GM12878 (cell line): ENCODE measurements around the gene TBX22. TPM values are rescaled to one million over a fixed set of nuclear protein-coding genes. Genes with fewer than 3 reads are reported as not detected.

ENCODE experiments used
- ATAC-seq: fragments of 200-7000 bp; cut with Tn5 transposase; 3 replicates; pipeline ENCODE4 v1.9.1; 2020; ENCODE audit warnings: mild to moderate bottlenecking, moderate library complexity
- BruUV-seq: library from RNA; stranded (reverse); fragments of 400-500 nt; replicated peaks from 2 replicates; lab custom pipeline; 2021; lab: Mats Ljungman, UMichigan
- CTCF ChIA-PET: fragments of 300-600 bp; sonication (Branson Sonifier 250); formaldehyde crosslinking; extraction: SDS; loops from one replicate; lab custom pipeline; 2021; ENCODE audit warnings: inconsistent platforms; lab: Yijun Ruan, JAX
- POLR2A ChIA-PET: fragments of 350-600 bp; formaldehyde crosslinking; extraction: SDS; loops from one replicate; lab custom pipeline; 2021; ENCODE audit warnings: inconsistent platforms; lab: Charles Lee
- RAD21 ChIA-PET: fragments of 300-600 bp; sonication (Branson Sonifier 250); formaldehyde crosslinking; loops from one replicate; lab custom pipeline; 2023; ENCODE audit warnings: antibody characterized with exemption; ENCODE audit not compliant: unreplicated experiment; lab: Charles Lee
- SMC1A ChIA-PET: fragments of 300-600 bp; sonication (Branson Sonifier 250); formaldehyde crosslinking; loops from one replicate; lab custom pipeline; 2023; ENCODE audit not compliant: unreplicated experiment, uncharacterized antibody; lab: Charles Lee
- DNase-seq: peaks from one replicate; pipeline ENCODE4 v3.0.0-alpha.2; 2011; ENCODE audit warnings: low read depth, low spot score
- FAIRE-seq: peaks from 3 replicates; lab custom pipeline; 2011; peaks lifted over from hg19 to GRCh38; lab: Jason Lieb, UNC
- H2AFZ ChIP-seq: 2 replicates; pipeline ENCODE4 v1.6.0; 2011; ENCODE audit warnings: low read depth, low read length, control low read depth; ENCODE audit not compliant: control insufficient read depth
- H3K27ac ChIP-seq: 2 replicates; pipeline ENCODE4 v1.5.1; 2011; ENCODE audit warnings: control low read depth; ENCODE audit not compliant: control insufficient read depth, insufficient read depth
- H3K27me3 ChIP-seq, 2 experiments: replicated peaks in 1 of 2; 2 replicates each; pipeline versions ENCODE4 v1.6.0 to v1.6.1; 2011; ENCODE audit warnings: low read length in 1 of 2; ENCODE audit not compliant: control insufficient read depth in 2 of 2, insufficient read depth in 2 of 2
- H3K36me3 ChIP-seq, 2 experiments: 2 replicates each; pipeline ENCODE4 v1.5.1; 2011; ENCODE audit warnings: low read length in 1 of 2; ENCODE audit not compliant: control insufficient read depth in 2 of 2, insufficient read depth in 2 of 2
- H3K4me1 ChIP-seq: 2 replicates; pipeline ENCODE4 v1.6.1; 2011; ENCODE audit warnings: mild to moderate bottlenecking, low read length, moderate library complexity, mixed read lengths; ENCODE audit not compliant: control insufficient read depth, insufficient read depth
- H3K4me2 ChIP-seq: 2 replicates; pipeline ENCODE4 v1.6.0; 2011; ENCODE audit warnings: control low read depth; ENCODE audit not compliant: control insufficient read depth, insufficient read depth
- H3K4me3 ChIP-seq: fragments of 200-600 bp; sonication (generic); 2 replicates; pipeline ENCODE4 v1.5.1; 2016
- H3K79me2 ChIP-seq: 2 replicates; pipeline ENCODE4 v1.6.0; 2011; ENCODE audit warnings: low read length; ENCODE audit not compliant: control insufficient read depth, insufficient read depth
- H3K9ac ChIP-seq: 2 replicates; pipeline ENCODE4 v1.8.0; 2011; ENCODE audit warnings: low read length, control low read depth, mixed read lengths; ENCODE audit not compliant: control insufficient read depth, insufficient read depth
- H3K9me3 ChIP-seq: replicated peaks from 3 replicates; pipeline ENCODE4 v1.5.1; 2011; ENCODE audit warnings: mild to moderate bottlenecking, low read length; ENCODE audit not compliant: control insufficient read depth, insufficient read depth
- H4K20me1 ChIP-seq: 2 replicates; pipeline ENCODE4 v1.6.0; 2011; ENCODE audit not compliant: control insufficient read depth, insufficient read depth
- BCLAF1 ChIP-seq: fragments of 450-650 bp; IDR thresholded peaks from 2 replicates; pipeline ENCODE4 v1.6.1; 2017; ENCODE audit warnings: antibody characterized with exemption, mild to moderate bottlenecking, moderate library complexity
- EED ChIP-seq: sonication (generic); IDR thresholded peaks from 2 replicates; pipeline ENCODE4 v1.6.1; 2016; ENCODE audit warnings: antibody characterized with exemption, low read depth
- EGR1 ChIP-seq, 2 experiments: IDR thresholded peaks; 1 replicate in 1 of 2; 2 replicates in 1 of 2; pipeline ENCODE4 v1.6.1; 2011 to 2012; ENCODE audit warnings: low read depth in 2 of 2, low read length in 2 of 2, borderline replicate concordance in 1 of 2, mild to moderate bottlenecking in 1 of 2, moderate library complexity in 1 of 2
- ESRRA ChIP-seq: IDR thresholded peaks from 2 replicates; pipeline ENCODE4 v1.6.1; 2012; ENCODE audit warnings: mild to moderate bottlenecking, low read length, improper control_type of control experiment
- IRF5 ChIP-seq: fragments of 450-650 bp; IDR thresholded peaks from 2 replicates; pipeline ENCODE4 v1.6.1; 2017; ENCODE audit warnings: borderline replicate concordance
- MAX ChIP-seq: IDR thresholded peaks from 2 replicates; pipeline ENCODE4 v1.6.1; 2012; ENCODE audit warnings: low read depth, low read length, improper control_type of control experiment
- MEF2B ChIP-seq: fragments of 450-650 bp; IDR thresholded peaks from 2 replicates; pipeline ENCODE4 v1.6.1; 2018; ENCODE audit warnings: mild to moderate bottlenecking, moderate library complexity; ENCODE audit not compliant: partially characterized antibody, poor library complexity, severe bottlenecking
- RB1 ChIP-seq: fragments of 450-650 bp; formaldehyde crosslinking; IDR thresholded peaks from 2 replicates; pipeline ENCODE4 v1.6.1; 2017; ENCODE audit warnings: mild to moderate bottlenecking, borderline replicate concordance
- SIN3A ChIP-seq: IDR thresholded peaks from 2 replicates; pipeline ENCODE4 v1.6.1; 2012; ENCODE audit warnings: low read depth, low read length, improper control_type of control experiment
- SMC3 ChIP-seq: IDR thresholded peaks from 2 replicates; pipeline ENCODE4 v1.6.1; 2011; ENCODE audit warnings: low read length, improper control_type of control experiment, borderline replicate concordance
- ZSCAN29 ChIP-seq: fragments of 450-650 bp; IDR thresholded peaks from 2 replicates; pipeline ENCODE4 v1.6.1; 2017; ENCODE audit warnings: mild to moderate bottlenecking, moderate library complexity
- WGBS: methylation state at CpG from one replicate; pipeline ENCODE4 v1.1.6; 2016; ENCODE audit warnings: low lambda C conversion rate; ENCODE audit not compliant: insufficient replicate concordance, insufficient coverage; ENCODE audit errors: missing lambda C conversion rate; 5-methylcytosine and 5-hydroxymethylcytosine counted together
- in situ Hi-C: fragments of 300-500 bp; cut with MboI; formaldehyde crosslinking; loops from 9 replicates; pipeline ENCODE4 v1.14.3; 2018; ENCODE audit warnings: mixed read lengths
- intact Hi-C: fragments of 100-400 bp; cut with micrococcal nuclease; formaldehyde crosslinking; loops from one replicate; pipeline ENCODE4 v1.14.2; 2022; ENCODE audit not compliant: unreplicated experiment
- polyA plus RNA-seq, 11 experiments: library from polyadenylated mRNA; depleted of rRNA in 4 of 11; unstranded in 6 of 11; stranded (reverse) in 5 of 11; fragments of >200 nt; fragmentation: Nextera tagmentation in 4 of 11; fragmentation: Illumina TruSeq in 1 of 11; extraction: Ambion mirVana in 4 of 11; extraction: Trizol in 1 of 11; gene quantifications; 1 replicate in 1 of 11; 2 replicates in 10 of 11; pipeline versions ENCODE4 v1.2.1 to v1.2.3, GENCODE V29; 2011 to 2016; ENCODE audit warnings: inconsistent platforms in 2 of 11, missing spikeins in 2 of 11, low read depth in 1 of 11
- total RNA-seq, 4 experiments: library from RNA; depleted of rRNA in 3 of 4; stranded (reverse); fragments of >200 nt in 3 of 4; fragmentation: Illumina TruSeq in 1 of 4; extraction: Trizol in 1 of 4; gene quantifications; 2 replicates each; pipeline versions ENCODE4 v1.2.1 to v1.2.3, GENCODE V29; 2013 to 2021

Gene TBX22
- total and polyA plus RNA-seq, 10 of the 15 experiments (the other 5 are each of a cell fraction or from before 2014, with no cell fraction given) = 0.35 TPM; not detected in 9

- 12% methylated on average over 3 of the region's 3 CpGs for WGBS
Observed at GRCh38 chrX:80016182-80016581, 1.6 kb downstream of the TBX22 start.

GRCh38 chrX:80021621-80022020 lies 7.1 kb downstream of the TBX22 start:
- no TSS peak for BruUV-seq
- Histone ChIP-seq H3K36me3 (no peaks in the 10 kb centered on the region), H3K9ac (no peak overlapping the region), H3K9me3 (no peaks in the 10 kb centered on the region), H4K20me1 (no peaks in the 10 kb centered on the region), H3K79me2 (no peaks in the 10 kb centered on the region), H3K27me3 (no peaks in the 10 kb centered on the region), H3K4me2 (no peak overlapping the region), H2AFZ (no peak overlapping the region), H3K4me3 (no peak overlapping the region), H3K4me1 (no peaks in the 10 kb centered on the region), H3K27ac (no peak overlapping the region)
- intact Hi-C loops = no loop called here
- no peak for FAIRE-seq
- in situ Hi-C loops = no loop called here
- RAD21 ChIA-PET = no interaction called here
- SMC1A ChIA-PET = no interaction called here
- POLR2A ChIA-PET = no interaction called here
- no peak for ATAC-seq
- 21% methylated on average over 4 of the region's 4 CpGs for WGBS
- DNase-seq = no peak
- CTCF ChIA-PET = no interaction called here
- no peak for TF ChIP-seq EED
- TF ChIP-seq SIN3A = no peak
- no peak for TF ChIP-seq SMC3
- no peak for TF ChIP-seq BCLAF1
- no peak for TF ChIP-seq IRF5
- TF ChIP-seq ZSCAN29 = no peak
- no peak for TF ChIP-seq ESRRA

More at GRCh38 chrX:80016182-80016581, 1.6 kb downstream of the TBX22 start:
- ChIA-PET POLR2A (no interaction called here), CTCF (no interaction called here), SMC1A (no interaction called here), RAD21 (no interaction called here)
- DNase-seq (no peak), ATAC-seq (no peak), FAIRE-seq (no peak)
- Histone ChIP-seq H3K4me2 (no peak overlapping the region), H3K4me3 (no peak overlapping the region), H4K20me1 (no peaks in the 10 kb centered on the region), H3K27me3 (no peaks in the 10 kb centered on the region), H3K4me1 (no peaks in the 10 kb centered on the region), H2AFZ (no peak overlapping the region), H3K36me3 (no peaks in the 10 kb centered on the region), H3K9ac (no peak overlapping the region), H3K27ac (no peak overlapping the region), H3K79me2 (no peaks in the 10 kb centered on the region), H3K9me3 (no peaks in the 10 kb centered on the region)
- intact Hi-C loops (no loop called here), in situ Hi-C loops (no loop called here)
- TF ChIP-seq MEF2B = no peak
- no peak for TF ChIP-seq EGR1 (IDR thresholded peaks at IDR 0.05; ENCODE audit: borderline replicate concordance in 1 of 2, low read depth in 2 of 2, low read length in 2 of 2)
- no peak for TF ChIP-seq MAX
- no peak for TF ChIP-seq RB1
- BruUV-seq = no TSS peak
